Nucleus accumbens (tissue), 56 donors: Measurements from ENCODE around the gene TCHP.

Experiments used
- DNase-seq, 56 donors: peaks; one replicate each; lab custom pipeline; 2025; lab: John Stamatoyannopoulos, UW

Gene TCHP

DNA sequence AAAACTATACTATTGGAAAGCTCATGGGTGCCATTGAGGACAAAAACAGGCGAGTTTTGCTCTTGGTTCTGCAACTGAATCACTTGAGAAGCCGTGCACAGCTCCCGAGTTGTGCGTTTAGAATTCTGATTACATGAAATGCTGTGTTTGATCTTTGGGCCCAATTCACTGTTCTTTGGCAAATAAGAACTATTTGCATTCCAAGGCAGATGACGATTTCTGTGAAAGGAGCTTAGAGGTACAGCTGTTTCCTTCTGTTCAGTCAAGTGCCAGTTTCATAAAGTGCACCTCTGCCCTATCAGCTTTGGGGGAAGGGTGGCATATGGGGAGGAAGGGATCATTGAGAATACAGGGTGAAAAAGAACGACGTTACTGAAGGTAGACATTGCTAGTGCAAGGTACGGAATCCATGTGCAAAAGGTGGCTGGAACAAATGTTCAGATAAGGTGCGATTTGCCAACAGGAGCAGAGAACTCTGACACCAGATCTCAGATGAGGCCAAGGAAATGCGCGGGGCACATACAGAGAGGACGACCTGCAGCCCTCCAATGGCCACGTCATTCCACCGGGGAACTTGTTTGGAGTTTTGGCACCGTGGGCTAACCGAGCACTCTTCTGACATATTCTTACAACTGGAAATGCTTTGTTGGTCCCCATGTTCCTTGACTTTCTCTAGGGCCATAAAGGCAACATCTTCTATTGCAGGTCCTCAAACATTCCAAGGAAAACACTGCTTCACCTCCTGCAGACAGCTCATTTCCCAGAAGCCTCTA lies 30.1 kb downstream of the TCHP start:
- DNase-seq, result peak in 1 of 56 donors; percentile 13

DNA sequence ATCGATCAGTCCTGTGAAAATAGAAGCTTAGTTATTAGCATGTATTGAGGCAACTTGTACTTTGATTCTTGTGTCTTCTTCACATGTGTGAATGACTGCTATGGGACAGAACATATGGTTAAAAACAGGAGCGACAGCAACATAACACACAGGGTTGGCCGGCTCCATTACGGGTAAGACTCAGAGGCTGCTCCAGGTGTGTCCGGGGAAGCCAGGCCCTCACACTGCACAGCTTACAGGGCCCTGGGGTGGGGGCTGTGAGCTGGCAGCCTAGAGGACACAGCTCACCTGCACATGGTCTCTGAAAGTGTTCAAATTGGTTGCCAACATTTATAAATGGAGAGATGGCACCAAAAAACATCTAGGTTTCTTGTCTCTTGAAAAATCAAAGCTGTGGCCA lies 31.1 kb downstream of the TCHP start:
- no peak for DNase-seq

DNA sequence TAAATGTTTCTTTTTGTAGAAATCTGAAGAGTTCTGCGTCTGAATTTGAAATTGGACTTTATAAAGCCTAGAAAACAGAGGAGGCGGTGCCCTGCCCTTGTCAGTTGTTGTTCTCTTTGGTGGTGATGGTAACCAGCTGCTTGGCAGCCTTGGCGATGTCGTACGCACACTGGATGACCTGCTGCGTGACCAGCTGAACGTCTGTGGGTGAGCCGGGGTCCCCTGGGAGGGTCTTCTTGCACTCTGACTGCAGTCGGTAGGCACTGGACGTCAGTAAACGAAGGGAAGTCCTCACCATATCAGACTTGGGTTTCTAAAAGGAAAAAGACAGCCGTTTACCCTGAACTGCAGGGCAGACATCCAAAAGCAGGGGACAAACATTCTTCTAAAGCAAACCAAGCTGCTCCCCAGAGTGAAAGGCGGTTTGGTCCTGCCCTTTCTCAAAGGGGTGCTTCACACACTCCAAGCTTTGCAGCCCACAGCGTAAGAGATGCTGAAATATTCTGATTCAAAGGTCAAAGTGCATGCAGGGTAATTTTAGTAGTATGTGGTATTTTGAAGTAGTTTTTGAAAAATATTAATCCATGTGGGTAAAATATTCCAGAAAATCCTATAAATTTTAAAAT lies 32.9 kb downstream of the TCHP start:
- peak in 8 of 56 donors; percentile 12 to 38 (median 24) for DNase-seq

DNA sequence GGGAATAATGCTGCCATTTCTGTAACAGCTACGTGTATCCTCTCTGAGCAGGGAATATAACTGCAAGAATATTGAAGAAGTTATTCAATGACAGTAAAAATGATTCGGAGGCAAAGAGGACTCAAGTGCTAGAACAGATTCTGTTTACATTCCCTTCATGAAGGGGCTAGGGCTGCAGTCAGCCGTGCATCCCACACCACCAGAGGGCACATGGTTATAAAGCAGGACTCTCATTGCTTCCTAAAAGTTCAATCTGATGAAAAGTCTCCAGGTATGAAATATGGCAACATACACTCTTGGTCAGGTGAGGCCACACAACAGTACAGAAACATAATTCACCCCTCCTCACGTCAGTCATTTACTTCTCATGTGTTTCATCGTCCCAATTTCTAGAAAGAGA lies 34.0 kb downstream of the TCHP start:
- no peak for DNase-seq

DNA sequence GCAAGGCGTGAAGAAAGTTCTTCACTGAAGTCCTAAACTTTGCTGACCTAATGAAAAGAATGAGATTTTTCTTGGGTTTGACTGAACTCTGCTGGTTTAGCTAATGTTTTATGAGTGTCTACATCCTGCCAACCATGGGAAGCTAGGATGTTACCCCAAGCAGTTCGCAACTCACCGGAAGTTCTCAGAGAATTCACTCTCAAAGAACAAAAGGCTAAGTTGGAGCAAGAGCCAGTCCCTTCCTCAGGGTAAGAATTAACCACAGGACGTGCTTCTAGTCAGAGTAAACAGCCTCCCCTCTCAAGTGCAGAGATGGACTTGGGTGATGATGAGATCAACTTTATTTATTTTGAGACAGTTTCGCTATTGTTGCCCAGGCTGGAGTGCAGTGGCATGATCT lies 37.3 kb downstream of the TCHP start:
- DNase-seq, result no peak

DNA sequence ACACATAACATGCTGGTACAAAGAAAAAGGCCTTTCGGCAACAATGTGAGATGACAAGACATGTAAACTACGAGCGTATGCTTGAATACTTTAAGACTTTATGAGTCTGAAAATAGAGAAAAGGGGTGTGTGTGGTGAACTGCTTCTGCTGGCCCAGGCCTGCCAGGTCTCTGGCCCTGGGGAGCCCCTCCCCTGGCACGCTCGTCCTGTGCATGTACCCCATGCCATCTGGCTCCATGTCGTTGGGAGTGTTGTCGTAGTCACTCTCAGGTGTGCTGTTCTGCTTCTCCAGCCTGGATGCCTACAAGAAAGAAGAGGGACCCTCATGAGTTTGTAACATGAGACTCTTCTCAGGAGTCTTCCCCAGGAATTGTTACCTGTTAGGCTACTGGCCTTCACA lies 38.9 kb downstream of the TCHP start:
- DNase-seq, result no peak

DNA sequence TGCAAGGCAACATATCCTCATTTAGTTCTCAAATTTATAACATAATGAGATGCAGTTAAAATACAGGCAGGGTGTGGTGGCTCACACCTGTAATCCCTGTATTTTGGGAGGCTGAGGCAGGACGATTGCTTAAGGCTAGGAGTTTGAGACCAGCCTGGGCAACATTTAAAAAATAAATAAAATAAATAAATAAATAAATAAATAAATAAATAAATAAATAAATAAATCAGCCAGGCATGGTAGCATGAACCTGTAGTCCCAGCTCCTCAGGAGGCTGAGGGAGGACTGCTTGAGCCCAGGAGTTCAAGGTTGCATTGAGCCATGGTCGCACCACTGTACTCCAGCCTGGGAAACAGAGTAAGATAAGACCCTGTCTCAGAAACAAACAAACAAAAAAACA lies 39.4 kb downstream of the TCHP start:
- DNase-seq, result no peak

DNA sequence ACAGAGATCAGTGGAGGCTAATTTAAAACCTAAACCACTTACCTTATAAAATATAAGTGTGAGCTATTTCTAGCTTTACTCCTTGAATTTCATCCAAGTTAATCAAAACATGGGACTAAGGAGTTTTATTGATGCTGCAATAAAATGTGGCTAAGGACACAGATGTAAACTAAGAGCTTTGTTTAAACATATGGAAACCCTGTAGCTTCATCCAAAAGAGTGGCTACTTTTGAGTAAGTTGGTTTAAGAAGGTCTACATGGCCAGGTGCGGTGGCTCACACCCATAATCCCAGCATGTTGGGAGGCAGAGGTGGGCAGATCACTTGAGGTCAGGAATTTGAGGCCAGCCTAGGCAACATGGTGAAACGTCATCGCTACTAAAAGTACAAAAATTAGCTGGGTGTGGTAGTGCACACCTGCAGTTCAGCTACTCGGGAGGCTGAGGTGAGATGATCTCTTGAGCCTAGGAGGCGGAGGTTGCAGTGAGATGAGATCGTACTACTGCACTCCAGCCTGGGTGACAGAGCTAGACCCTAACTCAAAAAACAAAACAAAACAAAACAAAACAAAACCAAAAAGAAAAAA lies 40.4 kb downstream of the TCHP start:
- DNase-seq, result no peak

DNA sequence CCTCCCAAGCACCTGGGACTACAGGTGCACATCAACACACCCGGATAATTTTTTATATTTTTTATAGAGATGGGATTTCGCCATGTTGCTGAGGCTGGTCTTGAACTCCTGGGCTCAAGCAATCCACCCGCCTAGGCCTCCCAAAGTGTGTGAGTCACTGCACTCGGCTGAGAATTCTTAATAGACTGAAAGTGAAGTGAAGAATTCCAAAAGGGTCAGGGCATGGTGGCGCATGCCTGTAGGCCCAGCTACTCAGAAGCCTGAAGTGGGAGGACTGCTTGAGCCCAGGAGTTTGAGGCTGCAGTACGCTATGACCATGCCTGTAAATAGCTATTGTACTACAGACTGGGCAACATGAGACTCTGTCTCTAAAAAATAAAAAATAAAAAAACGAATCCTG lies 43.7 kb downstream of the TCHP start:
- no peak for DNase-seq

DNA sequence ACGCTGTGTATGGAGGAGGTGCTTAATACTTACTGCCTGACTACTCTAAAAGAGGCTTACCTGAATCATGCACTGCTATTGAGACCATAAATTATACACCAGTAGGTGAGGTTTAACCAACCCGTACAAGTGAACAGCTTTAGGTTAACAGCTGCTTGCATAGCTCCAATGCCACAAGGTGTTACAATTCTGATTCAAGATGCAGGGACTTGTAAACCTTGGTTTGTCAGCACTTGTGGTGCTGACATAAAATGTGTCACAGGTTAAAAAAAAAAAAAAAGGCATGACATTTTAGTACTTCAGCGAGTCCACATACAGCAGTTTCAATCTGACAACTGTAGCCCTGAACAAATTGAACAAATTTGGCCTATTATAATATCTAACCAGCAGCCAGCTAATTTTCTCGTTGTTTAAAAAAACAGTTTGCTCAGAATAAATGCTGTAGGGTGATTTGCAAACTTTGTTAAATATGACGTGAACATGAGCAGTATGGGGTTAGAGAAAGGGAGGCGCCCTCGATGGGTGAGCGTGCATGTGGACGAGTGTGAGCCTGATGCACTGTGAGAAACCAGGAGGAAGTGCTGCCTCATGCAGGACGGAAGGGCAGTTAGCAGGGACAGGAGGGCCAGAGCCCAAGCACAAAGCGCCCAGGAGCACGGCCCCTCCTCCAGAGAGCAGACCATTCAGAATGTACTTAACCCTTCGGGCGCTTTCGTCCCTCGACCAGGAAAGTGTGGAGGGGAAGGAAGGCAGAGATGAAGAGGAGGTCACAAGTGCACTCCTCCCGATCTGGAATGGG lies 44.7 kb downstream of the TCHP start:
- peak in 11 of 56 donors; percentile 16 to 49 (median 25) for DNase-seq

DNA sequence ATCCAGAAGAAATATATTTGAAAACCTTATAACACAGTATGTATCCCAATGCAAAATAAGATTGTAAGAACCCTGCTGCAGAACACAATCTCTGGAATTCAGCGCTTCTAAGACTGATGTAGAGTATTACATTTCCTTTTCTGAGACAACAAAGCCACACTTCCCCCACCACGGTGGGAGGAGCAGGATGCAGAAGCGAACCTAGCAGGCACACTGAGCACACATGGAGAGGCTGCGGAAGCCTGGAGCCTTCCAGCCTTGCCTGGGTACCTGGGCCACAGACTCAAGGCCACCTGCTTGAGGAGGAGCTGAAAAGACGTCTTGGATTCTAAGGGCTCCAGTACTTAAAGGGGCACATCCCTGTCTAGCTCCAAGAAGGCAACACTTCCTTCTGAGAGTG lies 46.4 kb downstream of the TCHP start:
- DNase-seq, result peak in 12 of 56 donors; percentile 3 to 51 (median 16)

DNA sequence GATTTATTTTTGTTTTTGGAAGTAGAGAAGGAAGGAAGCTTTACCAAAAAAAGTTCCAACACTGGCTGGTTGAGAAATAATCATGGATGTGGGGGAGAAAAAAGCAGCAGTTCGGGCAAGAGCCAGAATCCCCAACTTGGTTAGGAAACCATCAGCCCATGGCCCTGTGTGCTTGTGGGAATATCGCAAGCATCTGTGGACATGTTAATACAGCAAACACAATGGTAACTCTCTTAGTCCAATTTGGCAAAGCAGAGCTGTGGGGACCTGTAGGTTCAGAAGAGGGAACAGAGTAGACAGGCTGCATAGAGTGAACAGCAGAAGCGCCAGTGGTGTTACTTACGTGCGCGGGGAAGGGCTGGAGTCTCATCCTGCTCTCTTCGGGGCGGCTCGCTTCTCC lies 46.8 kb downstream of the TCHP start:
- DNase-seq, result no peak

DNA sequence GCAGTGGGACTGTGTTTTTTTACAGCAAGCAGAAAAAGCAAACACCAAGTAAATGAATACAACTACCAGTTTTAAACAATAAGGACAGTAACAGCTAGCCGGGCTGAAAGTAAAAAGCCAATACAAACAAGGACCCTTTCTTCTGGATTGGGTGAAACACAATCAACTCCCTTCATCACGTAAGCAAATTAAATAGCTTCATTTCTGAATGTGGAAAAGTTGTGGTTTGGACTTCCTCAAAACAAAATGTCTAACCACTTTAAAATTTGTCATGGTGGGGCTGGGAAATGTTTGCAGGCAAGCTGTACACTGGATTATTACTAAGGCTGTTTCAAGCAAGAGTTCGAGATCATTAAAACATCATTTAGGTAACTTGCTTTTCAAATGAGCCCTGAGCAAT lies 47.4 kb downstream of the TCHP start:
- DNase-seq, result no peak

DNA sequence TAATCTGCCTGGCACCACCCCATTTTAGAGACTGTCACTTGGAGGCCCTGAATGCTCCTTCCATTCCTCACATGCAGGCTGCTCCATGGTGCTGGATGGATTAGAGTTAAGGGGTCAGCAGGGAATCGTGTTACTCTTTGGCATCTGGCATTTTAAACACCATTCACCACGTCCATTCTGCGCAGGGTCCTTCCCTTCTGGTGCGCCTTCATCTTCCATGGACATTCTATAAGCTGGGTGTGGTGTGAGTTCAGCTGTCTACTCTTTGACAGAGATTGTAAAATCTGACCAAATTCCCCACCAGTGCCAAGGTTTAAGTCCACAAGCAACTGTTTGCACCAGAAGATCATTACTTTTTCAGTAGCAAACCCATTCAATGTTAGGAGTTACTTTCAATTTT lies 48.3 kb downstream of the TCHP start:
- no peak for DNase-seq

DNA sequence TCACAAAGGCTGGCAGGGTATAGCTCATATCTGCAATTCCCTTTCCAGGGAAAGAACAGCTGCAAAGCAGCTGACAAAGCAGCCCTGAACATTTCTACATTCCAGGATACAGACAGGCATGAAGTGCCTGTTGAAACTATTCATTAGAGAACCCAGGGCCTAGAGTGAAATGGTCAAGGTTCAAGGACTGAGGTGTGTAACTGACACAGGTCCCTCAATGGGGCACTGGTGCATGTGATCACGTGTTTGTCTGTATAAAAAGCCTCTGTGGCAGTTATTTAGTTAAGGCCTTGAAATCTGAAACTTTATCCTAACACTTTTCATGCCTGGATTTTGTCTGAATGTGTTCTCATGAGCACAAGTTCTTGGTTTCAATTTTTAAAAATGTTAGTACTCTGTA lies 49.0 kb downstream of the TCHP start:
- DNase-seq, result no peak

DNA sequence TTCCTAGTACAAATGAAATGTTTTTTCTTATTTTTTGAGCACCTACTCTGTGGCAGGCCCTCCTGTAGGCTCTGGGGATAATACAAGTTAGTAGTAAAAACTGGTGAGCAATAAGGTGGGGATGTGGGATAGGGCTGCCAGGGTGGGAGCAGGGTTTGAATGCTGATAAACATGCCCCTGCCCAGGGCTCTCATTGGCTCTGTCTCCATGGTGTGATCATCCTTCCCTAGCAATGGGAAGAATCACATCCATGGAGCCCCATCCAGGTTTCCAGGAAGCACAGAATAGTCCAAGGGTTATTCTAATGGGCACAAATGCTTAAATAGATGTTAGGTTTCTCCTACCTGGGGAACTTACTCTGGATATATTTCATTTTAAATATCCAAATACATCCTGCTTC lies 50.6 kb downstream of the TCHP start:
- no peak for DNase-seq

DNA sequence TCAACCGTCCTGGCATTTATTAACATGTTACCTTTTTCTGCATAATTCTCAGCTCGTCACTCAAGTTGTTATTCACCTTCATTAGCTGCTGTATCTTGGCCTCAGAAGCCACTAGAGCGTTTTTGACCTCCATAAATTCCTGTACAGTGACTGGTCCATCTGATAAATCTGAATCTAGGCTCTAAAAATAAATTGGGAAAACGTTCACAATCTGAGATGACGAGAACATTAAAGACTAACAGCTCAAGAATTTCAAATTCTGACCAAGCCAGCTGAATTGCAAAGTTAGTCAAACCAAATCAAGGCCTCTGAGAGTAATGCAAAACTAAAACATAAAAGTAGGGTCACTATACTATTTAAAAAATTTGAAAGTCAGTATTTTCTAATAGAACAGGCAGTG lies 51.1 kb downstream of the TCHP start:
- DNase-seq, result no peak

DNA sequence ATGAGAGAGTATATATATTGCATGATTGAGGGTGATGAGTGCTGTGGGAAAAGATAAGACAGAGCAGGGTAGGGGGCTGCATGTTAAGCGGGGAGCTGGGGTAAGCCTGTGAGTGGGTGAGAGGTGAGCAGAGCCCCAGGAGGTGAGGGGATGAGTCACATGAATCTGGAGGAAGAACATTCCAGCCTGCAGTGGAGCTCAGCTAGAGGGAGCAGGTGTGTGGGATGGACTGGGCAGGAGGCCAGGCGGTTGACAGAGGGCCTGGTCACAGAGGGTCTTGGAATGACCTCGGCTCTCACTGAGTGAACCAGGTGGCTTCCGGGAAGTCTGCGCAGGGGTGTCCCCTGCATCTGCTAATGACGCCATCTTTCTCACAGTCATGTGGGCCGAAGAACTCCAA lies 51.7 kb downstream of the TCHP start:
- DNase-seq, result peak in 1 of 56 donors; percentile 27

DNA sequence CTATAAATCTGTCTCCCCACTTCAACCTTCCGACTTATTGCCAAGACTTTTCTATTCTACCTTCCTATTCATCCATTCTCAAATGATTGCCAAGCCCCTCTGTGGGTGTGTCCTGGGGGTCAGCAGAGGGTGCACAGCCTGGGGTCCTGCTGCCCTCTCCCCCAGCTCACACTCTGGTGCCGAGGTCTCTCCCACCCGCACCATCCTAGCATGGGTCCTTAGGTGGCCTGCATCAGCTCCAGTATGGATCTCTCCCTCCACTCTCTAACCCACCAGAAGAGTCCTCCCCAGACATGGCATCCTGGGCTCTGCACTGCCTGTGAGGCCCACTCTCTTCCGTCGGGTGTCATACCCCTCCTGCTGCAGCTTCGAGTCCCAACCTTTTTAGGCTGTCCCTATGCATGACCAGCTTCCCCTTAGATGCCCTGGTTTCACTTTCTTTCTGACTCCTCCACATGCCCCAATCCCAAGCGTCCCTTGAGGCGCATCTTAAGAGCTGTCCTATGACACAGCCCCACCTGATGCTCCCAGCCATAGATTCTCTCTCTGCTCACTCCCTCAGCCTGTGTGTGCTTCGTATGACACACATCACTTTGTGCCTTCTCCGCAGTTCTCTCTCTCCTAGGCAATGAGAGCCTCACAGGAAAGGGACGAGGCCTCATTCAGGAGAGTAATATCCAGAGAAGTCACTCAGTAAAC lies 52.2 kb downstream of the TCHP start:
- no peak for DNase-seq

DNA sequence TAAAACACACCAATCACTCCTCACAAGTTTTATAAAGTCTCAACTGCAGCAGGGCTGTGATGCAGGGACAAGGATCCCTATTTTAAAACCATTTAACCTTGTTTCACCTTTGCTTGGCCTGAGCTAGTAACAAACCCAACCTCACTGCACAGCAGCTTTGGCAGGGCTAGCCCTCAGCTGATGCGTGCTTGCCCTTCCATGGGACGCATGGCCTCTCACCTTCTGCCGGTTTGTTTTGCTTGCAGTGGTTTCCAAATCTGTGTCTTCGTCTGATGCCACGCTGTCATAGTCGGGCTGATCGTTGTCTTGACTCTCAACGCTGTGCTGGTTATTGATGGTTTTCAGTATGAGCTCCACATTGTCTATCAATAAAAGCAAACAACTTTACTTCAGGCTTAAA lies 52.8 kb downstream of the TCHP start:
- DNase-seq, result no peak

DNA sequence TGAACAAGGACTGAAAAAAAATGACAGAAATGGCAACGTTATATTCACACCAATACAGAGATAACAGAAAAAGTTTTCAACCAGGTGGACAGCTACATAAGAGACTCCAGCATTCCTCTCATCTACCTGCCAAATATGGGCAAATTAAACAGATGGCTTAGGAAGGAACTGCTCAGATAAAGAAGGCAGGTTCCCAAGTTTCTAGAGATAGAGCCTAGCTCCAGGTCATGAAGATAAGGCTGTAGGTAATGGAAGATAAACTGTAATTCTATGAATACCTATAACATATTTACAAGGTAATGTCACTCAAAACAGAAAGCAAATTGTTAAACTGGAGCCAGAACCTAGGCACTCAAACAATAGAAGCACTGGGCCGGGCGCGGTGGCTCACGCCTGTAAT lies 53.6 kb downstream of the TCHP start:
- no peak for DNase-seq
